Fibroblast of lung (primary cell): ENCODE data around the gene EZR. TPM values are rescaled to one million over a fixed set of nuclear protein-coding genes. Genes with fewer than 3 reads are reported as not detected.

Experiments used
- DNase-seq, 2 donors: peaks; one replicate each; pipeline versions ENCODE4 v3.0.0 to v3.0.0-alpha.2; 2010; ENCODE audit warnings: low read depth in 2 of 2
- H2AFZ ChIP-seq: 2 replicates; pipeline ENCODE4 v1.5.1; 2012; ENCODE audit warnings: low read length, control low read depth, inconsistent platforms
- H3K27ac ChIP-seq: 2 replicates; pipeline ENCODE4 v1.5.1; 2011; ENCODE audit warnings: low read length, control low read depth; ENCODE audit not compliant: insufficient read depth
- H3K27me3 ChIP-seq: 2 replicates; pipeline ENCODE4 v1.5.1; 2011; ENCODE audit warnings: mild to moderate bottlenecking, low read length; ENCODE audit not compliant: control insufficient read depth, insufficient read depth
- H3K36me3 ChIP-seq: 2 replicates; pipeline ENCODE4 v1.5.1; 2011; ENCODE audit warnings: low read length; ENCODE audit not compliant: control insufficient read depth, insufficient read depth
- H3K4me1 ChIP-seq: 2 replicates; pipeline ENCODE4 v1.5.1; 2011; ENCODE audit warnings: low read length; ENCODE audit not compliant: control insufficient read depth, insufficient read depth; ENCODE audit errors: extremely low read depth
- H3K4me2 ChIP-seq: 2 replicates; pipeline ENCODE4 v1.5.1; 2011; ENCODE audit warnings: low read length, control low read depth; ENCODE audit not compliant: insufficient read depth; ENCODE audit errors: extremely low read depth
- H3K4me3 ChIP-seq, 4 experiments: fragments of 200-600 bp in 1 of 4; sonication (generic) in 1 of 4; replicated peaks in 1 of 4; 2 replicates each; pipeline ENCODE4 v1.5.1; 2011 to 2016; ENCODE audit warnings: low read length in 4 of 4, low read depth in 3 of 4, mild to moderate bottlenecking in 3 of 4, control low read depth in 2 of 4, inconsistent platforms in 1 of 4, mixed read lengths in 1 of 4; ENCODE audit not compliant: insufficient read depth in 1 of 4; ENCODE audit errors: control extremely low read depth in 1 of 4
- H3K79me2 ChIP-seq: 2 replicates; pipeline ENCODE4 v1.5.1; 2012; ENCODE audit warnings: mild to moderate bottlenecking, low read length, inconsistent platforms; ENCODE audit not compliant: control insufficient read depth, insufficient read depth
- H3K9ac ChIP-seq: 2 replicates; pipeline ENCODE4 v1.5.1; 2011; ENCODE audit warnings: mild to moderate bottlenecking, low read length, control low read depth; ENCODE audit not compliant: insufficient read depth
- H3K9me3 ChIP-seq: 2 replicates; pipeline ENCODE4 v1.5.1; 2012; ENCODE audit warnings: low read depth, low read length; ENCODE audit not compliant: control insufficient read depth, insufficient read depth
- H4K20me1 ChIP-seq: 2 replicates; pipeline ENCODE4 v1.5.1; 2011; ENCODE audit warnings: low read length; ENCODE audit not compliant: control insufficient read depth, insufficient read depth; ENCODE audit errors: extremely low read depth
- EZH2 ChIP-seq: IDR thresholded peaks from 2 replicates; pipeline ENCODE4 v1.5.1; 2012; ENCODE audit warnings: low read length, control low read depth, mild to moderate bottlenecking; ENCODE audit errors: missing control alignments
- polyA plus RNA-seq, 2 donors: library from polyadenylated mRNA; depleted of rRNA in 1 of 2; stranded (reverse) in 1 of 2; unstranded in 1 of 2; fragments of >200 nt; gene quantifications; 2 replicates each; pipeline ENCODE4 v1.2.1, GENCODE V29; 2011 to 2012; ENCODE audit warnings: missing spikeins in 1 of 2
- total RNA-seq: library from RNA; depleted of rRNA; stranded (reverse); fragments of >200 nt; gene quantifications from 2 replicates; pipeline ENCODE4 v1.2.1, GENCODE V29; 2014
- TF ChIP-seq, protein P1 (sequence below), 2 donors: IDR thresholded peaks in 1 of 2; conservative IDR thresholded peaks in 1 of 2; 1 replicate in 1 of 2; 2 replicates in 1 of 2; pipeline ENCODE4 v1.5.1; 2011 to 2012; ENCODE audit warnings: low read length in 2 of 2, control low read depth in 1 of 2, inconsistent platforms in 1 of 2, low read depth in 1 of 2, mild to moderate bottlenecking in 1 of 2

The EZR gene
- total and polyA plus RNA-seq, 2 donors (not counting 1 experiment from before 2014, with no cell fraction given), result 89.0 to 132 TPM

DNA sequence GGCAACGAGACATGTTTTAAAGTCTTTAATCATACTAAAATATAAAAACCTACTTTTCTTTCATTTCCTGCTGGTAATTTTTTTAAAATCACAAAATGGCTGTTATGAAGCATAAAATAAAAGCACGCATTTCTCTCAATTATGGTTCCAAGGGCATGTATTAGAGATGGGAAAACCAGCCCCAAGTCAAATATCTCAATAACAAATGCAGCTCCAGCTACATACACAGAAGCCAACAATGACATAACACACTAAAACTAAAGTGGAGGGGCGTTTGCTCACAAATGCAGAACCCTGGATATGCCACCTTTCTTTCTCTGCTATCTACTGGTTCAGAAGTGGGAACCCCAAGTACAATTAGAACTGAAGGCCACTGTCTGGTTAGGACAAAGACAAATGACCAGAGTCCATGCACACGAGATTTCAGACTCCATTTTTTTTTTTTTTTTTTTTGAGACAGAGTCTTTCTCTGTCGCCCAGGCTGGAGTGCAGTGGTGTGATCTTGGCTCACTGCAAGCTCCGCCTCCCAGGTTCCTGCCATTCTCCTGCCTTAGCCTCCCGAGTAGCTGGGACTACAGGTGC, 27.8 kb downstream of the EZR start:
- H3K4me1 ChIP-seq, result no peaks in the 10 kb centered on the region
- no peak for DNase-seq
- no peak overlapping the region for H3K4me2 ChIP-seq
- no peaks in the 10 kb centered on the region for H3K9me3 ChIP-seq
- peaks cover 70% of the 10 kb centered on the region for H3K79me2 ChIP-seq
- H4K20me1 ChIP-seq, result no peaks in the 10 kb centered on the region
- H2AFZ ChIP-seq, result no peak overlapping the region
- TF ChIP-seq, protein P1, sequence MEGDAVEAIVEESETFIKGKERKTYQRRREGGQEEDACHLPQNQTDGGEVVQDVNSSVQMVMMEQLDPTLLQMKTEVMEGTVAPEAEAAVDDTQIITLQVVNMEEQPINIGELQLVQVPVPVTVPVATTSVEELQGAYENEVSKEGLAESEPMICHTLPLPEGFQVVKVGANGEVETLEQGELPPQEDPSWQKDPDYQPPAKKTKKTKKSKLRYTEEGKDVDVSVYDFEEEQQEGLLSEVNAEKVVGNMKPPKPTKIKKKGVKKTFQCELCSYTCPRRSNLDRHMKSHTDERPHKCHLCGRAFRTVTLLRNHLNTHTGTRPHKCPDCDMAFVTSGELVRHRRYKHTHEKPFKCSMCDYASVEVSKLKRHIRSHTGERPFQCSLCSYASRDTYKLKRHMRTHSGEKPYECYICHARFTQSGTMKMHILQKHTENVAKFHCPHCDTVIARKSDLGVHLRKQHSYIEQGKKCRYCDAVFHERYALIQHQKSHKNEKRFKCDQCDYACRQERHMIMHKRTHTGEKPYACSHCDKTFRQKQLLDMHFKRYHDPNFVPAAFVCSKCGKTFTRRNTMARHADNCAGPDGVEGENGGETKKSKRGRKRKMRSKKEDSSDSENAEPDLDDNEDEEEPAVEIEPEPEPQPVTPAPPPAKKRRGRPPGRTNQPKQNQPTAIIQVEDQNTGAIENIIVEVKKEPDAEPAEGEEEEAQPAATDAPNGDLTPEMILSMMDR (conservative IDR thresholded peaks at IDR 0.05 in 1 of 2, IDR thresholded peaks at IDR 0.05 in 1 of 2; ENCODE audit: low read depth in 1 of 2, low read length in 2 of 2), result no peak
- no peak for TF ChIP-seq EZH2
- H3K4me3 ChIP-seq, result no peak overlapping the region
- H3K36me3 ChIP-seq, result peaks cover 3% of the 10 kb centered on the region
- no peak overlapping the region for H3K9ac ChIP-seq
- H3K27me3 ChIP-seq, result no peaks in the 10 kb centered on the region
- no peak overlapping the region for H3K27ac ChIP-seq

DNA sequence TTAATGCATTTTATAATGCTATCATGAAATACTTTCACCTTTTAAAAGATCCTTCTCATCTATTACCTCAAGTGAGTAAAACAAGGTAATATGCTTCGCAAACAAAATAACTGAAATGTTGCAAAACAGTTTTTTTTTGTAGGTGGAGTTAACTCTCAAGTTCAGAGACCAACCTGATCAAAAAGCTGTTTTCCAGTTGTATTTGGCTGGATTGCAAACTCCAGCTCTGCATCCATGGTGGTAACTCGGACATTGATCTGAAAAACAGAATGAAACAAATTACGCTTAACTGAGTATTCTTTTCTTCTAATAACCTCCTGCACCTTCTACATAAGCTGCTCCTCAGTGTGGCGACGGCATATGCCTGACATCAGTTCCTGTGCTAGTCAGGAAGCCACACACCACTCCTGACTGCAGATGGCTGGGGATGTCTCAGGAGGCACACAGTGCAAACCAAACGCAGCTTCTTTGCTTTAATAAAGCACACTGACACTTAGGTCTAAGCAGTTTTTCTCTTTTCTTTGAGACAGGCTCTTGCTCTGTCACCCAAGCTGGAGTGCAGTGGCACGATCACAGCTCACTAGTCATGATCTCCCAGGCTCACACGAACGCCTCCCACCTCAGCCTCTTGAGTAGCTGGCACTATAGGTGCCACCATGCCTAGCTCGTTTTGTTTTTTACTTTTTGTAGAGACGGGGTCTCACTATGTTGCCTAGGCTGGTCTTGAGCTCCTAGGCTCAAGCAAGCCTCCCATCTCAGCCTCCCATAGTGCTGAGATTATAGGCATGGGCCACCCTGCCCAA, 29.9 kb downstream of the EZR start:
- no peak overlapping the region for H3K4me2 ChIP-seq
- H3K4me1 ChIP-seq, result peaks cover 6% of the 10 kb centered on the region
- TF ChIP-seq, protein P1 (conservative IDR thresholded peaks at IDR 0.05 in 1 of 2, IDR thresholded peaks at IDR 0.05 in 1 of 2; ENCODE audit: low read depth in 1 of 2, low read length in 2 of 2), result no peak
- no peak for TF ChIP-seq EZH2
- H3K9ac ChIP-seq, result no peak overlapping the region
- peaks cover 52% of the 10 kb centered on the region for H3K79me2 ChIP-seq
- H3K27me3 ChIP-seq, result no peaks in the 10 kb centered on the region
- H3K9me3 ChIP-seq, result no peaks in the 10 kb centered on the region
- DNase-seq, result no peak
- no peak overlapping the region for H3K27ac ChIP-seq
- no peaks in the 10 kb centered on the region for H4K20me1 ChIP-seq
- H2AFZ ChIP-seq, result no peak overlapping the region
- no peak overlapping the region for H3K4me3 ChIP-seq
- H3K36me3 ChIP-seq, result peaks cover 9% of the 10 kb centered on the region

DNA sequence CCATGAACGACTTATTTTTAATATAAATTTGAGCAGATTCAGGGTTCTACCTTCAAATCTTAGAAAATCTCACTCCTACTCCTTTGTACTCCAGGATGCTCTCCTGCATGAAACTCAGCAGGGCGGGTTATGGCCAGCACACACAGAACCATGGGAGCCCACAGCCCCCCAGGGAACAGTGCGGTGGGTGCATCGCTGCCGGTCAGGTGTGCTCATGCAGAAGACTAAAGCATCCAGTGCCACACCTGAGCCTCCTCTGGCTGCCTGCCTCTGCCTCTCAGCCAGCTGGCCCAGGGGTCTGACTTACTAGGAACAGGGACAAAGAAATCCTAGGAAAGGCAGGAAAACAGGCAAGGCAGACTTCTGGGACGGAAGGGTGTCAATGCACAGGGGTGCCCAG, 31.8 kb downstream of the EZR start:
- TF ChIP-seq, protein P1 (conservative IDR thresholded peaks at IDR 0.05 in 1 of 2, IDR thresholded peaks at IDR 0.05 in 1 of 2; ENCODE audit: low read depth in 1 of 2, low read length in 2 of 2), result no peak
- TF ChIP-seq EZH2, result no peak
- H2AFZ ChIP-seq, result no peak overlapping the region
- DNase-seq, result no peak
- H3K36me3 ChIP-seq, result peaks cover 23% of the 10 kb centered on the region
- no peaks in the 10 kb centered on the region for H3K9me3 ChIP-seq
- peaks cover 34% of the 10 kb centered on the region for H3K79me2 ChIP-seq
- H3K4me2 ChIP-seq, result no peak overlapping the region
- peaks cover 6% of the 10 kb centered on the region for H3K4me1 ChIP-seq
- no peak overlapping the region for H3K4me3 ChIP-seq
- no peaks in the 10 kb centered on the region for H3K27me3 ChIP-seq
- no peak overlapping the region for H3K27ac ChIP-seq
- H4K20me1 ChIP-seq, result no peaks in the 10 kb centered on the region
- H3K9ac ChIP-seq, result no peak overlapping the region
